GM21619 (cell line): Measurements from ENCODE around the gene ARL15.
A peak's percentile ranks its signal among the peaks of the same experiment; 100 is the strongest.

ENCODE experiments used
- ATAC-seq: cut with Tn5 transposase; IDR thresholded peaks from one replicate; pipeline ENCODE4 v1.9.1; 2021; ENCODE audit not compliant: unreplicated experiment

Gene ARL15

GRCh38 chr5:54254482-54255198 lies 55.7 kb downstream of the ARL15 start:
- ATAC-seq: no peak

GRCh38 chr5:54251981-54252380 lies 58.4 kb downstream of the ARL15 start:
- no peak for ATAC-seq

- no peak for ATAC-seq
Measured at GRCh38 chr5:54249210-54250028, 61.0 kb downstream of the ARL15 start.

- no peak for ATAC-seq
Measured at GRCh38 chr5:54247226-54247625, 63.1 kb downstream of the ARL15 start.

GRCh38 chr5:54243483-54244080 lies 66.8 kb downstream of the ARL15 start:
- no peak for ATAC-seq

- no peak for ATAC-seq
Measured at GRCh38 chr5:54242297-54242696, 68.1 kb downstream of the ARL15 start.

- no peak for ATAC-seq
Measured at GRCh38 chr5:54234304-54234933, 76.0 kb downstream of the ARL15 start.

GRCh38 chr5:54230936-54231685 lies 79.3 kb downstream of the ARL15 start:
- no peak for ATAC-seq

- peak; percentile 96 for ATAC-seq
Measured at GRCh38 chr5:54229041-54229780, 81.2 kb downstream of the ARL15 start.

GRCh38 chr5:54227759-54228158 lies 82.6 kb downstream of the ARL15 start:
- no peak for ATAC-seq

- no peak for ATAC-seq
Measured at GRCh38 chr5:54227109-54227508, 83.3 kb downstream of the ARL15 start.

GRCh38 chr5:54226215-54226614 lies 84.2 kb downstream of the ARL15 start:
- ATAC-seq: no peak

GRCh38 chr5:54224103-54224826 lies 86.1 kb downstream of the ARL15 start:
- ATAC-seq: no peak

GRCh38 chr5:54222336-54222735 lies 88.0 kb downstream of the ARL15 start:
- ATAC-seq: no peak

- ATAC-seq: no peak
Measured at GRCh38 chr5:54221135-54221534, 89.2 kb downstream of the ARL15 start.

- no peak for ATAC-seq
Measured at GRCh38 chr5:54220230-54221040, 89.9 kb downstream of the ARL15 start.

GRCh38 chr5:54217826-54218503 lies 92.4 kb downstream of the ARL15 start:
- ATAC-seq: peak; percentile 64

GRCh38 chr5:54215233-54215736 lies 95.1 kb downstream of the ARL15 start:
- no peak for ATAC-seq
